HL-60 (cell line): Measurements from ENCODE around the gene HSD17B13.

Experiments used
- CTCF ChIP-seq: IDR thresholded peaks from one replicate; pipeline ENCODE4 v1.5.1; 2011; ENCODE audit warnings: low read length, control low read depth, inconsistent platforms; ENCODE audit not compliant: insufficient read depth
- GABPA ChIP-seq: IDR thresholded peaks from 2 replicates; pipeline ENCODE4 v1.6.1; 2012; ENCODE audit warnings: low read depth
- POLR2AphosphoS5 ChIP-seq: IDR thresholded peaks from 2 replicates; pipeline ENCODE4 v1.6.1; 2012; ENCODE audit warnings: low read depth
- REST ChIP-seq: IDR thresholded peaks from 2 replicates; pipeline ENCODE4 v1.6.1; 2012; ENCODE audit warnings: low read depth; ENCODE audit not compliant: insufficient replicate concordance
- SPI1 ChIP-seq: IDR thresholded peaks from 2 replicates; pipeline ENCODE4 v1.6.1; 2012; ENCODE audit warnings: low read depth, mild to moderate bottlenecking, borderline replicate concordance

GRCh38 chr4:87317527-87317926 is 5.2 kb downstream of the HSD17B13 start:
- no peak for TF ChIP-seq CTCF
- no peak for TF ChIP-seq POLR2AphosphoS5
- no peak for TF ChIP-seq GABPA
- no peak for TF ChIP-seq REST
- no peak for TF ChIP-seq SPI1
